Subcutaneous abdominal adipose tissue (tissue), 5 donors: ENCODE data around the gene GRIN3B.
A peak's percentile ranks its signal among the peaks of the same experiment; 100 is the strongest.

Experiments used
- H3K27ac ChIP-seq: one replicate; pipeline ENCODE4 v1.7.0; 2013; ENCODE audit warnings: low read depth, mild to moderate bottlenecking, inconsistent platforms, low read length, moderate library complexity
- H3K27me3 ChIP-seq, 5 donors: one replicate each; pipeline ENCODE4 v1.7.0; 2013; ENCODE audit warnings: low read length in 5 of 5, inconsistent platforms in 1 of 5; ENCODE audit not compliant: control insufficient read depth in 5 of 5, insufficient read depth in 4 of 5
- H3K36me3 ChIP-seq, 5 donors: one replicate each; pipeline ENCODE4 v1.7.0; 2013; ENCODE audit warnings: low read length in 5 of 5; ENCODE audit not compliant: control insufficient read depth in 5 of 5, insufficient read depth in 5 of 5
- H3K4me1 ChIP-seq, 5 donors: one replicate each; pipeline ENCODE4 v1.7.0; 2013; ENCODE audit warnings: low read length in 5 of 5, mild to moderate bottlenecking in 3 of 5, moderate library complexity in 1 of 5; ENCODE audit not compliant: control insufficient read depth in 5 of 5, insufficient read depth in 5 of 5
- H3K4me3 ChIP-seq, 5 donors: one replicate each; pipeline ENCODE4 v1.7.0; 2013; ENCODE audit warnings: low read length in 5 of 5, low read depth in 1 of 5
- H3K9ac ChIP-seq, 5 donors: one replicate each; pipeline ENCODE4 v1.7.0; 2013; ENCODE audit warnings: low read length in 5 of 5, mild to moderate bottlenecking in 4 of 5, moderate library complexity in 3 of 5
- H3K9me3 ChIP-seq, 5 donors: one replicate each; pipeline ENCODE4 v1.7.0; 2013; ENCODE audit warnings: low read length in 5 of 5; ENCODE audit not compliant: control insufficient read depth in 5 of 5
- donor health status: healthy.
- donor health status: healthy.
- donor health status: healthy.
- donor health status: healthy.
- donor health status: healthy.

The GRIN3B gene

GRCh38 chr19:990746-991145 lies 9.5 kb upstream of the GRIN3B start:
- Histone ChIP-seq H3K4me3 (no peak overlapping the region), H3K27me3 (peaks cover 0 to 4% (median 2%) of the 10 kb centered on the region in 5 donors), H3K9me3 (no peaks in the 10 kb centered on the region), H3K9ac (no peak overlapping the region), H3K36me3 (peaks cover 0 to 68% (median 42%) of the 10 kb centered on the region in 5 donors), H3K4me1 (peaks cover 0 to 53% (median 25%) of the 10 kb centered on the region in 5 donors), H3K27ac (no peak overlapping the region)

- Histone ChIP-seq H3K27me3 (peaks cover 5 to 11% (median 8%) of the 10 kb centered on the region in 5 donors), H3K9me3 (no peaks in the 10 kb centered on the region), H3K9ac (no peak overlapping the region), H3K4me1 (peaks cover 0 to 60% (median 31%) of the 10 kb centered on the region in 5 donors), H3K27ac (no peak overlapping the region), H3K36me3 (peaks cover 0 to 62% (median 37%) of the 10 kb centered on the region in 5 donors), H3K4me3 (no peak overlapping the region)
These were observed 8.9 kb upstream of the GRIN3B start for GRCh38 chr19:991174-991931.

- Histone ChIP-seq H3K27ac (peak overlapping the region; percentile 26), H3K9me3 (no peaks in the 10 kb centered on the region), H3K27me3 (peaks cover 6 to 16% (median 9%) of the 10 kb centered on the region in 5 donors), H3K4me1 (peaks cover 0 to 62% (median 34%) of the 10 kb centered on the region in 5 donors), H3K4me3 (no peak overlapping the region), H3K36me3 (peaks cover 0 to 54% (median 31%) of the 10 kb centered on the region in 5 donors), H3K9ac (no peak overlapping the region)
These were observed 8.1 kb upstream of the GRIN3B start for GRCh38 chr19:991932-992669.

- Histone ChIP-seq H3K27me3 (peaks cover 9 to 19% (median 15%) of the 10 kb centered on the region in 5 donors), H3K27ac (peak overlapping the region; percentile 26), H3K9ac (peak overlapping the region in 1 of 5 donors; percentile 30), H3K4me1 (peaks cover 0 to 62% (median 34%) of the 10 kb centered on the region in 5 donors), H3K9me3 (no peaks in the 10 kb centered on the region), H3K4me3 (no peak overlapping the region), H3K36me3 (peaks cover 0 to 49% (median 27%) of the 10 kb centered on the region in 5 donors)
These were observed 7.6 kb upstream of the GRIN3B start for GRCh38 chr19:992670-993055.

- H3K4me3 ChIP-seq, result no peak overlapping the region
- peaks cover 0 to 44% (median 22%) of the 10 kb centered on the region in 5 donors for H3K36me3 ChIP-seq
- peaks cover 0 to 62% (median 34%) of the 10 kb centered on the region in 5 donors for H3K4me1 ChIP-seq
- peak overlapping the region; percentile 26 for H3K27ac ChIP-seq
- H3K9ac ChIP-seq, result peak overlapping the region in 1 of 5 donors; percentile 54
- H3K9me3 ChIP-seq, result no peaks in the 10 kb centered on the region
- H3K27me3 ChIP-seq, result peaks cover 13 to 22% (median 20%) of the 10 kb centered on the region in 5 donors
These were observed 6.8 kb upstream of the GRIN3B start for GRCh38 chr19:993361-993830.

- peak overlapping the region; percentile 26 for H3K27ac ChIP-seq
These were observed 6.3 kb upstream of the GRIN3B start for GRCh38 chr19:993831-994393.

GRCh38 chr19:994516-994915 lies 5.7 kb upstream of the GRIN3B start:
- Histone ChIP-seq H3K4me1 (peaks cover 0 to 62% (median 34%) of the 10 kb centered on the region in 5 donors), H3K4me3 (no peak overlapping the region), H3K27ac (no peak overlapping the region), H3K27me3 (peaks cover 22 to 31% (median 29%) of the 10 kb centered on the region in 5 donors), H3K9ac (no peak overlapping the region), H3K9me3 (no peaks in the 10 kb centered on the region), H3K36me3 (peaks cover 0 to 36% (median 15%) of the 10 kb centered on the region in 5 donors)

More at GRCh38 chr19:993831-994393, 6.3 kb upstream of the GRIN3B start:
- peaks cover 0 to 40% (median 18%) of the 10 kb centered on the region in 5 donors for H3K36me3 ChIP-seq
- peaks cover 0 to 62% (median 34%) of the 10 kb centered on the region in 5 donors for H3K4me1 ChIP-seq
- H3K9me3 ChIP-seq, result no peaks in the 10 kb centered on the region
- H3K9ac ChIP-seq, result no peak overlapping the region
- H3K4me3 ChIP-seq, result no peak overlapping the region
- peaks cover 16 to 25% (median 23%) of the 10 kb centered on the region in 5 donors for H3K27me3 ChIP-seq

- Histone ChIP-seq H3K27me3 (peaks cover 23 to 31% (median 31%) of the 10 kb centered on the region in 5 donors), H3K9me3 (no peaks in the 10 kb centered on the region), H3K4me1 (peaks cover 0 to 57% (median 34%) of the 10 kb centered on the region in 5 donors), H3K4me3 (no peak overlapping the region), H3K9ac (no peak overlapping the region), H3K36me3 (peaks cover 0 to 29% (median 12%) of the 10 kb centered on the region in 5 donors), H3K27ac (no peak overlapping the region)
These were observed 5.0 kb upstream of the GRIN3B start for GRCh38 chr19:995051-995827.
